Progenitor cell of endocrine pancreas (in vitro differentiated cells): ENCODE measurements around the gene KMT2C. TPM values are rescaled to one million over a fixed set of nuclear protein-coding genes. Genes with fewer than 3 reads are reported as not detected.
"Not testable (repeated sequence)": the region's sequence is repeated elsewhere in the genome, so short reads cannot be mapped to it uniquely, and the experiment has no call there.

Source experiments
- DNase-seq: peaks from one replicate; pipeline ENCODE4 v3.0.0; 2021; ENCODE audit warnings: low spot score; ENCODE audit not compliant: unreplicated experiment
- H3K27ac Mint-ChIP-seq: 2 replicates; pipeline ENCODE4 v1.8.0; 2021; ENCODE audit warnings: mild to moderate bottlenecking, moderate library complexity, mixed read lengths
- H3K27me3 Mint-ChIP-seq: 2 replicates; pipeline ENCODE4 v1.8.0; 2021; ENCODE audit warnings: mixed read lengths
- H3K36me3 Mint-ChIP-seq: 2 replicates; pipeline ENCODE4 v1.8.0; 2022; ENCODE audit warnings: mixed read lengths; ENCODE audit not compliant: insufficient read depth
- H3K4me1 Mint-ChIP-seq: 2 replicates; pipeline ENCODE4 v1.8.0; 2021; ENCODE audit warnings: low read depth, mixed read lengths
- H3K4me3 Mint-ChIP-seq: 2 replicates; pipeline ENCODE4 v1.8.0; 2021; ENCODE audit warnings: low read depth, mild to moderate bottlenecking, moderate library complexity, mixed read lengths
- H3K9me3 Mint-ChIP-seq: 2 replicates; pipeline ENCODE4 v1.8.0; 2021; ENCODE audit warnings: low read depth, mixed read lengths
- total RNA-seq: library from RNA; stranded (reverse); gene quantifications from 2 replicates; pipeline ENCODE4 v1.2.1, GENCODE V29; 2021
- TF ChIP-seq, protein P1 (sequence below): fragments of 200-600 bp; sonication (generic); IDR thresholded peaks from one replicate; pipeline ENCODE4 v1.5.0; 2021; ENCODE audit warnings: antibody characterized with exemption, mild to moderate bottlenecking; ENCODE audit not compliant: unreplicated experiment

Gene KMT2C
- total RNA-seq, 1 donor from 2014 or later: 75.9 TPM

GRCh38 chr7:152382244-152382643 lies 53.6 kb downstream of the KMT2C start:
- TF ChIP-seq, protein P1, sequence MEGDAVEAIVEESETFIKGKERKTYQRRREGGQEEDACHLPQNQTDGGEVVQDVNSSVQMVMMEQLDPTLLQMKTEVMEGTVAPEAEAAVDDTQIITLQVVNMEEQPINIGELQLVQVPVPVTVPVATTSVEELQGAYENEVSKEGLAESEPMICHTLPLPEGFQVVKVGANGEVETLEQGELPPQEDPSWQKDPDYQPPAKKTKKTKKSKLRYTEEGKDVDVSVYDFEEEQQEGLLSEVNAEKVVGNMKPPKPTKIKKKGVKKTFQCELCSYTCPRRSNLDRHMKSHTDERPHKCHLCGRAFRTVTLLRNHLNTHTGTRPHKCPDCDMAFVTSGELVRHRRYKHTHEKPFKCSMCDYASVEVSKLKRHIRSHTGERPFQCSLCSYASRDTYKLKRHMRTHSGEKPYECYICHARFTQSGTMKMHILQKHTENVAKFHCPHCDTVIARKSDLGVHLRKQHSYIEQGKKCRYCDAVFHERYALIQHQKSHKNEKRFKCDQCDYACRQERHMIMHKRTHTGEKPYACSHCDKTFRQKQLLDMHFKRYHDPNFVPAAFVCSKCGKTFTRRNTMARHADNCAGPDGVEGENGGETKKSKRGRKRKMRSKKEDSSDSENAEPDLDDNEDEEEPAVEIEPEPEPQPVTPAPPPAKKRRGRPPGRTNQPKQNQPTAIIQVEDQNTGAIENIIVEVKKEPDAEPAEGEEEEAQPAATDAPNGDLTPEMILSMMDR: no peak
- peaks cover 8% of the 10 kb centered on the region for H3K36me3 Mint-ChIP-seq
- H3K4me3 Mint-ChIP-seq: no peak overlapping the region
- no peaks in the 10 kb centered on the region for H3K27me3 Mint-ChIP-seq
- no peak overlapping the region for H3K27ac Mint-ChIP-seq
- DNase-seq: no peak
- peaks cover 10% of the 10 kb centered on the region for H3K9me3 Mint-ChIP-seq
- H3K4me1 Mint-ChIP-seq: peaks cover 4% of the 10 kb centered on the region

DNA sequence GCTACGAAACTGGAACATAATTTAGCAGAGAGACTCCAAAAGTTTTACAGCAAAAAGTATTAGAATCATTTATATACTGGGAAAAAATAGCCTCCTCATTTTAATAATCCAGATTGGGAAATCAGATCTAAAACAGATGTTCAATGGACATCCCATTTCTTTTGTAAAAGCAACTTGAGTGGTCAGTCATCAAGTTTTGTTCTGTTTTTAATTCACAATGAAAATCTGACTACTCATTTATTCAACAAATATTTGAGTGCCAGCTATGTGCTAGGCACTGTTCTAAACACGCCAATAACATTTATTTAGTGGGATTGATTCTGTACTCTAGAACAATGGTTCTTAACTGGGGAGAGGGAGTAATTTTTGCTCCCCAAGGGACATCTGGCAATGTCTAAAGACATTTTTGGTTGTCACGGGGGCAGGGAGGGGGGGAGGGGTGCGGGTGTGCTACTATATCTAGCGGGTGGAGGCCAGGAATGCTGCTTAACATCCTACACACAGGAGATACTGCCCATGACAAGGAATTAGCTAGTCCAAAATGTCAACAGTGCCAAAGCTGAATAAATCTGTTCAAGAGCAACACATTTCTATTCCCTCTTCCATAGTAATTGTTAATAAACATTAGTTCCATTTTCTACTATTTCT lies 54.7 kb downstream of the KMT2C start:
- not testable (repeated sequence) for DNase-seq, H3K4me1 Mint-ChIP-seq, H3K4me3 Mint-ChIP-seq, H3K36me3 Mint-ChIP-seq, H3K27me3 Mint-ChIP-seq
- peaks cover 13% of the 10 kb centered on the region for H3K9me3 Mint-ChIP-seq
- peak overlapping the region; percentile 73 for H3K27ac Mint-ChIP-seq

DNA sequence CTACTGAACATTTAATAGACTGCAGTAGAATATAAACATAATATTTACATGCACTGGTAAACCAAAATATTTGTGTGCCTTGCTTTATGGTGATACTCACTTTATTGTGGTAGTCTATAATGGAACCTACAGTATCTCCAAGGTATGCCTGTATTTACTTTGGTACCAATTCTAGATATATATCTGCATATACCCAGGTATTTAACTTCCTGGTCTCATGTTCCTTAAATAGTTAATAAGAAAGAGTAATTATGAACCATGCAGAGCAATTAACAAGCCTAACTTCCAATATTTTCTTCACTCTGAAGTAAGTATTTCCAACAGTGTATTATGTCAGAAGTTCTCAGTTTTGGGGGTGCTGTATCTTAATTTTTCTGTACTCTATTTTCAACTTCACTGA lies 57.3 kb downstream of the KMT2C start:
- H3K36me3 Mint-ChIP-seq, DNase-seq, H3K27ac Mint-ChIP-seq, H3K27me3 Mint-ChIP-seq, H3K4me3 Mint-ChIP-seq, H3K4me1 Mint-ChIP-seq: not testable (repeated sequence)
- H3K9me3 Mint-ChIP-seq: peaks cover 13% of the 10 kb centered on the region

DNA sequence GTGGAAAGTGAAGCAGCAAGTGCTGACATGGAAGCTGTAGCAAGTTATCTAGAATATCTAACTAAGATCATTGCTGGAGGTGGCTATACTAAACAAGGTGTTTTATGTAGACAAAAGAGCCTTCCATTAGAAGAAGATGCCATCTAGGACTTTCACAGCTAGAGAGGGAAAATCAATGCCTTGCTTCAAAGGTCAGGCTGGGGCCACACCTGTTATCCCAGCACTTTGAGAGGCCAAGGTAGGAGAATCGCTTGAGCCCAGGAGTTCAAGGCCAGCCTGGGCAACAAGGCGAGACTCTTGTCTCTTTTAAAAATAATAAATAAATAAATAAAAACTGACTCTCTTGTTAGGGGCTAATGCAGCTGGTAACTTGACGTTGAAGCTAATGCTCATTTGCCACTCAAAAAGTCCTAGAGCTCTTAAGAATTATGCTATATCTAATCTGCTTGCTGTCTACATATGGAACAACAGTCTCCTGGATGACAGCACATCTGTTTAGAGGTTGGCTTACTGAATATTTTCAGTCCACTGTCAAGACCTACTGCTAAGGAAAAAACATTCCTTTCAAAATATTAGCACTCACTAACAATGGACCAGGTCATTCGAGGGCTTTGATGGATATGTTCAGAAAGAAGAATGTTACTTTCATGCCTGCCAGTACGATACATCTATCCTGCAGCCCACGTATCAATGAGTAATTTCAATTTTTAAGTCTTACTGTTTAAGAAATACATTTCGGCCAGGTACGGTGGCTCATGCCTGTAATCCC lies 58.9 kb downstream of the KMT2C start:
- not testable (repeated sequence) for H3K4me1 Mint-ChIP-seq, DNase-seq, H3K4me3 Mint-ChIP-seq, H3K27ac Mint-ChIP-seq, H3K27me3 Mint-ChIP-seq
- Mint-ChIP-seq H3K36me3 (peaks cover 12% of the 10 kb centered on the region), H3K9me3 (peaks cover 13% of the 10 kb centered on the region)

DNA sequence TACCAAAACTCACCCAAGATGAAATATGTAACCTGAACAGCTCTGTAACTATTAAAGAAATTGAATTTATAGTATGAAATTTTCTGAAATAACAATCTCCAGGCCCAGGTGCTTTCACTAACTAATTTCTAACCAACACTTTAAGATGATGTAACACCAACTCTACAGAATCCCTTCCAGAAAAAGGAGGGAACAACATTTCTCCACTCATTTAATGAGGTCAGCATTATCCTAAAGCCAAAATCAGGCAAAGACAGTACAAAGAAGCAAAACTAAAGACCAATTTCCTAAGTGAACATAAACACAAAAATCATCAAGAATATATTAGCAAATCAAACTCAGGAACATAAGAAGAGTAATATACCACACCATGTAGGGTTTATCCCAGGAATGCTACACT lies 65.5 kb downstream of the KMT2C start:
- no peak for DNase-seq
- Mint-ChIP-seq H3K27me3 (no peaks in the 10 kb centered on the region), H3K4me1 (peaks cover 10% of the 10 kb centered on the region), H3K4me3 (no peak overlapping the region), H3K36me3 (peaks cover 16% of the 10 kb centered on the region), H3K9me3 (peaks cover 9% of the 10 kb centered on the region), H3K27ac (no peak overlapping the region)
- TF ChIP-seq, protein P1: no peak

DNA sequence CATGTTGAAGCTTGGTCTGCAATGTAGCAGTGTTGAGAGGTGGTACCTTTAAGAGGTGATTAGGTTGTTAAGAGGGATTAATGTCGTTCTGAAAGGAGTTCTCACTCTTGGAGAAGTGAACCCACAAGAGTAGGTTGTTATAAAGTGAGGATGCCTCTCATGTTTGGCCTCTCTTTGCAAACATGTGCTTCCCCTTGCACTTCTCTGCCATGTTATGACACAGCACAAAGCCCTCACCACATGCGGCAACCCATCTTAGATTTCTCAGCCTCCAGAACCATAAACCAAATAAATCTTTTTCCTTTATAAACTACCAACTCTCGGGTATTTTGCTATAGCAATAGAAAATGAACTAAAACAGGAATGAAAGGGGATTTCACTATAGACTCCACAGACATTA lies 66.3 kb downstream of the KMT2C start:
- no peak for DNase-seq
- H3K4me1 Mint-ChIP-seq: peaks cover 10% of the 10 kb centered on the region
- H3K4me3 Mint-ChIP-seq: no peak overlapping the region
- peaks cover 16% of the 10 kb centered on the region for H3K36me3 Mint-ChIP-seq
- no peaks in the 10 kb centered on the region for H3K27me3 Mint-ChIP-seq
- peaks cover 9% of the 10 kb centered on the region for H3K9me3 Mint-ChIP-seq
- peak overlapping the region; percentile 26 for H3K27ac Mint-ChIP-seq
- TF ChIP-seq, protein P1: no peak

GRCh38 chr7:152367170-152367569 lies 68.6 kb downstream of the KMT2C start:
- Mint-ChIP-seq H3K36me3 (peaks cover 11% of the 10 kb centered on the region), H3K27ac (no peak overlapping the region), H3K9me3 (peaks cover 9% of the 10 kb centered on the region), H3K27me3 (no peaks in the 10 kb centered on the region), H3K4me3 (no peak overlapping the region), H3K4me1 (peaks cover 15% of the 10 kb centered on the region)
- TF ChIP-seq, protein P1: no peak
- no peak for DNase-seq
